ENCODE data around the gene NUDT16. TPM values are rescaled to one million over a fixed set of nuclear protein-coding genes. Genes with fewer than 3 reads are reported as not detected.

NUDT16 gene
- total and polyA plus RNA-seq, 8 donors = 24.7 to 34.4 (median 29.5) TPM

- ATAC-seq (peak; percentile 80), DNase-seq (peak in 3 of 4 donors; percentile 28 to 89 (median 81))
- Histone ChIP-seq H3K36me3 (peaks cover 0 to 25% of the 10 kb centered on the region in 2 donors), H3K9me3 (no peaks in the 10 kb centered on the region), H3K4me3 (no peak overlapping the region), H3K27ac (peak overlapping the region; percentile 69 to 82), H3K27me3 (no peaks in the 10 kb centered on the region), H3K4me1 (peaks cover 8 to 69% of the 10 kb centered on the region in 2 donors)
- TF ChIP-seq CTCF (IDR thresholded peaks at IDR 0.05) = no peak
- intact Hi-C loops (cut with DNase I) = no loop called here
These were observed 5.0 kb downstream of the NUDT16 start for GRCh38 chr3:131386429-131387165.

GRCh38 chr3:131387796-131388489 lies 6.4 kb downstream of the NUDT16 start:
- Histone ChIP-seq H3K27me3 (no peaks in the 10 kb centered on the region), H3K36me3 (peaks cover 0 to 24% of the 10 kb centered on the region in 2 donors), H3K9me3 (no peaks in the 10 kb centered on the region), H3K4me1 (peaks cover 4 to 60% of the 10 kb centered on the region in 2 donors), H3K4me3 (no peak overlapping the region), H3K27ac (peak overlapping the region in 1 of 2 donors; percentile 82)
- no peak for TF ChIP-seq CTCF (IDR thresholded peaks at IDR 0.05)
- intact Hi-C loops (cut with DNase I) = no loop called here
- DNase-seq (no peak), ATAC-seq (no peak)

GRCh38 chr3:131388490-131388799 lies 6.9 kb downstream of the NUDT16 start:
- no peak for TF ChIP-seq CTCF (IDR thresholded peaks at IDR 0.05)
- Histone ChIP-seq H3K27ac (peak overlapping the region in 1 of 2 donors; percentile 82), H3K4me1 (peaks cover 4 to 55% of the 10 kb centered on the region in 2 donors), H3K9me3 (no peaks in the 10 kb centered on the region), H3K4me3 (no peak overlapping the region), H3K36me3 (peaks cover 0 to 19% of the 10 kb centered on the region in 2 donors), H3K27me3 (no peaks in the 10 kb centered on the region)
- ATAC-seq (no peak), DNase-seq (no peak)
- intact Hi-C loops (cut with DNase I) = no loop called here

DNA sequence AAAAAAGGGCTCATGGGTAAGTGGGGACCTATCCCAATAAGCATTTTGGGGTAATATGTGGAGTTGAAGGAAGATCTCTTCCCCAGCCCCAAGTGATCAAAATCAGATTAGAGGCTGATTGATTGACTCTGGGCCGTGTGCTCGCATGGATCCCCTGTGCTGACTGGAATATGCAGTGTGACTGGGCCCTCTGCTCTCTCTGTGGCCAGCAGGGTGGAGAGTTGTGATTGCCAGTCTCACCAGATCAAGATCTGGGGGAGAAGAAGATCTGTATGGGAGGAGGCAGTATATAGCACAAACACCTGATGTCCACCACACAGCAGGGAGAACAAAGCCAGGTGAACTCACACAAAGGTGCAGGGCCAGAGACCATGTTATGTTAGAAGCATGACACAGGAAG lies 8.8 kb downstream of the NUDT16 start:
- ATAC-seq (no peak), DNase-seq (no peak)
- H3K4me3 ChIP-seq = no peak overlapping the region
- intact Hi-C loops (cut with DNase I) = no loop called here
- no peaks in the 10 kb centered on the region for H3K9me3 ChIP-seq
- H3K27ac ChIP-seq = no peak overlapping the region
- H3K36me3 ChIP-seq = peaks cover 0 to 5% of the 10 kb centered on the region in 2 donors
- peaks cover 4 to 36% of the 10 kb centered on the region in 2 donors for H3K4me1 ChIP-seq
- H3K27me3 ChIP-seq = no peaks in the 10 kb centered on the region
- no peak for TF ChIP-seq CTCF (IDR thresholded peaks at IDR 0.05)

DNA sequence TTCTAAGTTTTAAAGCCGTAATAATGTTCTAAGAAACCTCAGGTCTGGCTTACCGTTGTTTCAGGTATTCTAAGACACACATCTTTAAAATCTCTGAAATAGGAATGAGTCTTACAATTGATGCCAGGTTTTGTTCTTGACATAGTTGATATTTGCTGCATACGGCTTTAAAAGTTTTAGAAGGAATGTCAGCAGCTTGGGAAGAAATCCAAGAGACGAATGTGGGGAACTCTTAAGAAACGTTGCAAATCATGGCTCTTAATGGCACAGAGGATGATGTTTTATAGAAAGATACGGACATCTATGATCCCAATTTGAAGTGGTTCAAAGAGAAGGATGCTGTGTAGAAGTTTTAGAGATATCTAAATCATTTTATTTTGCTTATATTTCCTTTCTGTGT lies 11.5 kb downstream of the NUDT16 start:
- peaks cover 3 to 9% of the 10 kb centered on the region in 2 donors for H3K4me1 ChIP-seq
- no peak overlapping the region for H3K27ac ChIP-seq
- intact Hi-C loops (cut with DNase I) = no loop called here
- no peak for ATAC-seq
- DNase-seq = no peak
- no peaks in the 10 kb centered on the region for H3K27me3 ChIP-seq
- H3K9me3 ChIP-seq = no peaks in the 10 kb centered on the region
- TF ChIP-seq CTCF (IDR thresholded peaks at IDR 0.05) = no peak
- no peak overlapping the region for H3K4me3 ChIP-seq
- H3K36me3 ChIP-seq = no peaks in the 10 kb centered on the region

All from left lung (tissue), 10 donors.